Measurements from ENCODE around the gene TMEM182. TPM values are rescaled to one million over a fixed set of nuclear protein-coding genes. Genes with fewer than 3 reads are reported as not detected.

Gene TMEM182
- total RNA-seq, 1 donor from 2014 or later: 6.4 TPM

DNA sequence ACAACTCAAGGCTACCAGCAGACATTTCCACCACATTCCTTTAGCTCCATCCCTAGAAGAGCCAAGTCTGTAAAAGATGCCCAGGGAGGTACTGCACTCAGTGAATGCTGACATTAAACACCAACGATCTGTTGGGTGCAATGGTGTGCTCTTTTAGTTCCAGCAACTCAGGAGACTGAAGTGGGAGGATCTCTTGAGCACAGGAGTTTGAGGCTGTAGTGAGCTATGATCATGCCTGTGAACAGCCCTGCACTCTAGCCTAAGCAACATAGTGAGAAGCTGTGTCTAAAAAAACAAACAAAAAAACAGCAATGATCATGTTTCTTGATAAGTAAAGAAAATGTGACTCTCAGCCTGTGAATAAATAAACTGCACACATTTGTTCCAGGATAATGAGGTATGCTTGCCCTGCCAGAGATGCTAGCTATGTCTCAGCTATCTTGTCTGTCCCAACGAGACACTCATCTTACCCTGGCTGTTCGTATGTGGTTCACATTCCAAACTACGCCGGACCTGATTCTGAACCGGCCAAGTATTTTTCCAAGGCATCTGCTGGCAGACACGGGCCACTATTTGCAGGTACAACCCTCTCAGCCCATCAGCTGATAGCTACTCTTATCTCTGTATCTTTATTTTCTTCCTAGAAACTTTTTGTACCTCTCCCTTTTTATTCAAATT is 21.8 kb downstream of the TMEM182 start:
- no peak overlapping the region for H3K4me3 Mint-ChIP-seq (ENCODE audit: low read depth)
- DNase-seq (ENCODE audit: low spot score, unreplicated experiment): no peak

GRCh38 chr2:102784940-102785339 is 23.1 kb downstream of the TMEM182 start:
- DNase-seq (ENCODE audit: low spot score, unreplicated experiment): no peak
- no peak overlapping the region for H3K4me3 Mint-ChIP-seq (ENCODE audit: low read depth)
- TF ChIP-seq, protein P1, sequence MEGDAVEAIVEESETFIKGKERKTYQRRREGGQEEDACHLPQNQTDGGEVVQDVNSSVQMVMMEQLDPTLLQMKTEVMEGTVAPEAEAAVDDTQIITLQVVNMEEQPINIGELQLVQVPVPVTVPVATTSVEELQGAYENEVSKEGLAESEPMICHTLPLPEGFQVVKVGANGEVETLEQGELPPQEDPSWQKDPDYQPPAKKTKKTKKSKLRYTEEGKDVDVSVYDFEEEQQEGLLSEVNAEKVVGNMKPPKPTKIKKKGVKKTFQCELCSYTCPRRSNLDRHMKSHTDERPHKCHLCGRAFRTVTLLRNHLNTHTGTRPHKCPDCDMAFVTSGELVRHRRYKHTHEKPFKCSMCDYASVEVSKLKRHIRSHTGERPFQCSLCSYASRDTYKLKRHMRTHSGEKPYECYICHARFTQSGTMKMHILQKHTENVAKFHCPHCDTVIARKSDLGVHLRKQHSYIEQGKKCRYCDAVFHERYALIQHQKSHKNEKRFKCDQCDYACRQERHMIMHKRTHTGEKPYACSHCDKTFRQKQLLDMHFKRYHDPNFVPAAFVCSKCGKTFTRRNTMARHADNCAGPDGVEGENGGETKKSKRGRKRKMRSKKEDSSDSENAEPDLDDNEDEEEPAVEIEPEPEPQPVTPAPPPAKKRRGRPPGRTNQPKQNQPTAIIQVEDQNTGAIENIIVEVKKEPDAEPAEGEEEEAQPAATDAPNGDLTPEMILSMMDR (IDR thresholded peaks at IDR 0.05; ENCODE audit: unreplicated experiment): no peak
- no peaks in the 10 kb centered on the region for H3K4me1 Mint-ChIP-seq (ENCODE audit: low read depth)
- H3K36me3 Mint-ChIP-seq (ENCODE audit: insufficient read depth): peaks cover 2% of the 10 kb centered on the region
- H3K27me3 Mint-ChIP-seq: no peaks in the 10 kb centered on the region
- no peaks in the 10 kb centered on the region for H3K9me3 Mint-ChIP-seq (ENCODE audit: low read depth)
- no peak overlapping the region for H3K27ac Mint-ChIP-seq

More for the DNA sequence above, 21.8 kb downstream of the TMEM182 start:
- Mint-ChIP-seq H3K27ac (no peak overlapping the region), H3K36me3 (ENCODE audit: insufficient read depth) (peaks cover 2% of the 10 kb centered on the region), H3K9me3 (ENCODE audit: low read depth) (no peaks in the 10 kb centered on the region), H3K27me3 (no peaks in the 10 kb centered on the region), H3K4me1 (ENCODE audit: low read depth) (no peaks in the 10 kb centered on the region)
- TF ChIP-seq, protein P1 (IDR thresholded peaks at IDR 0.05; ENCODE audit: unreplicated experiment): no peak

DNA sequence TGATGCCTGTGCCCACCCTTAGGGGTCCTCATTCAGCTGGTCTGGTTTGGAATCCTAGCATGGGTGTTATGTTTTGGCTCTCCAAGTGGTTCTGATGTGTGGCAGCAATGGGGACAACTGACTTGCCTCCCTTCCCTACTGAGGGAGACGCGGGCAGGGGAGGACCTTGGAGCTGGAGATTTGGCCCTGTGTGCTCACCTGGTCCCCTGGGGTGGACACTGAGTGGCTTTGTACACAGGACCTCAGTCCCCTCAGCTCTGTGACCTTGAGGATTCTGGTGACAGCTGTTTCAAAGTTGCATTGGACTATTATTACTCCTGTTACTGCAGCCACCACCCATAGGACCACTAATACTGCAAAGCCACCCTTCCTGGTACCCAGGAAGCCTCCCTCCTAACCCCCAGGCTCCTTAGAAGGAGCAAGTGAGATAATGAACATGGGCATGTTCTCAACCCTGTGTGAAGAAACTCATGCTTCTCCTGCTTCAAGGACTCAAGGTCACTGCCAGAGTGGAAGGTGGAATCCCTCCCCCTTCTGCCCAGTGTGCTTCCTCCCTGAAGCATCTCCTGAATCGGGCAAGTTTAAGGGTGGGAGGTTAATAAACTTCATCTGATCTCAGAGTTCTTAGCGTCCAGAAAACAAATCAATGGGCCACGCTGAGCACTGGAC is 26.5 kb downstream of the TMEM182 start:
- Mint-ChIP-seq H3K27ac (no peak overlapping the region), H3K4me3 (ENCODE audit: low read depth) (no peak overlapping the region)
- TF ChIP-seq, protein P1 (IDR thresholded peaks at IDR 0.05; ENCODE audit: unreplicated experiment): no peak

DNA sequence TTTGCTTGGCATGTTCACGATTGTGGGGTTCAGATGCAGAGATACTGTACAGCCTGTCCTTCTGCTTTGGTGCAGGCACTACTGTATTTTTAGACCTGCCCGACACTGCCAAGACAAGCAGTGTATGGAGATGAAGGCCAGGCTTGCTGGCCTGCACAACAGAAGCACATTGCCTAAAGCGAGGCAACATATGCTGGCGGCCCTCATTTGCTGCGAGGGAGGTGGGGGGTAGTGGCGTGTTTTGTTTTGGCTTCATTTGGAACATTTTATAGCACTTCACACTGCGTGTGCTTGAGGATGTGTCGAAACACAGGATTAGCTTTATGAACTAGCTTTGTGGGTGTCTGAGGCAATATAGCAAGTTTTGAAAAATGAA is 27.0 kb downstream of the TMEM182 start:
- no peaks in the 10 kb centered on the region for H3K4me1 Mint-ChIP-seq (ENCODE audit: low read depth)
- no peak for DNase-seq (ENCODE audit: low spot score, unreplicated experiment)
- H3K27me3 Mint-ChIP-seq: no peaks in the 10 kb centered on the region
- no peak overlapping the region for H3K27ac Mint-ChIP-seq
- H3K4me3 Mint-ChIP-seq (ENCODE audit: low read depth): no peak overlapping the region
- H3K36me3 Mint-ChIP-seq (ENCODE audit: insufficient read depth): peaks cover 2% of the 10 kb centered on the region
- TF ChIP-seq, protein P1 (IDR thresholded peaks at IDR 0.05; ENCODE audit: unreplicated experiment): no peak
- H3K9me3 Mint-ChIP-seq (ENCODE audit: low read depth): no peaks in the 10 kb centered on the region

More for the DNA sequence above, 26.5 kb downstream of the TMEM182 start:
- H3K36me3 Mint-ChIP-seq (ENCODE audit: insufficient read depth): peaks cover 2% of the 10 kb centered on the region
- H3K4me1 Mint-ChIP-seq (ENCODE audit: low read depth): no peaks in the 10 kb centered on the region
- H3K9me3 Mint-ChIP-seq (ENCODE audit: low read depth): no peaks in the 10 kb centered on the region
- DNase-seq (ENCODE audit: low spot score, unreplicated experiment): no peak
- H3K27me3 Mint-ChIP-seq: no peaks in the 10 kb centered on the region

DNA sequence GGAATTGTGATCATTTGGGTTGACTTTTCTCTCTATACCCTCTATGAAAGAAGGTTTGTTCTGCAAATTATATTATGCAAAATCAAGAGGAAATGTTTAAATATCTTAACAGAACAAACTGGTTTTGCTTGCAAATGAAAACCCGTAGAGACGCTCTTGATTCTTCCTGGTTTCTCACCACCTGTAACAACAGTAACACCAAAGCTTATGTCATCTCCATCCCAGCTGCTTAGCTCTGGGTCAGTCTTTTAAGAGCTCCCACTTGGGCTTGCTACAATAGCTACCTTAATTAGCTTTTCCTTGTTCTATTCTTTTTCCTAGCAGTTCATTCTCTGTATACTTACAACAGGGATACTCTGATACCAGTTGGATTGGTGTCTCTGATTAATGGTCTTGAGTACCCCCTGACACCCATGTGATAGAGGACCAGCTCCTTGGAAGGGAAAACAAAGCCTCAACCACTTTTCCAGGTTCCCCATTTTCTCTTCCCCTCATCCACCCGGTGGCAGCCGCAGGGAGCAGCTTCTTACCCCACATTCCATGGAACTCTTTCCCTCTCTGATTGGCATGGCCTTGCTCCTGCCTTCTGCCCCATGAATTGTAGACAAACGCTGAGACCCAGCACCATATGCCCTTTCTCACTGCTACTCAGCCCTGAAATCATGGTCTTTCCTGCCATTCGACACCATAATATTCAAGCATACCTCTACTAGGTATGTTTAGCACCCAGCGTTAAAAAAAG is 27.7 kb downstream of the TMEM182 start:
- no peak for DNase-seq (ENCODE audit: low spot score, unreplicated experiment)
- Mint-ChIP-seq H3K4me3 (ENCODE audit: low read depth) (no peak overlapping the region), H3K4me1 (ENCODE audit: low read depth) (no peaks in the 10 kb centered on the region), H3K27ac (no peak overlapping the region), H3K9me3 (ENCODE audit: low read depth) (no peaks in the 10 kb centered on the region), H3K27me3 (no peaks in the 10 kb centered on the region), H3K36me3 (ENCODE audit: insufficient read depth) (peaks cover 2% of the 10 kb centered on the region)
- TF ChIP-seq, protein P1 (IDR thresholded peaks at IDR 0.05; ENCODE audit: unreplicated experiment): no peak
